ENCODE measurements around the gene POMZP3. TPM values are rescaled to one million over a fixed set of nuclear protein-coding genes. Genes with fewer than 3 reads are reported as not detected.
A peak's percentile ranks its signal among the peaks of the same experiment; 100 is the strongest.
"Not testable (repeated sequence)": the region's sequence is repeated elsewhere in the genome, so short reads cannot be mapped to it uniquely, and the experiment has no call there.

Gene POMZP3
- total RNA-seq, 1 donor from 2014 or later, result 2.3 TPM

GRCh38 chr7:76588586-76588985, 38.5 kb downstream of the POMZP3 start:
- not testable (repeated sequence) for DNase-seq (ENCODE audit: low read depth, low spot score)

- not testable (repeated sequence) for DNase-seq (ENCODE audit: low read depth, low spot score)
Measured at GRCh38 chr7:76586585-76587315, 40.3 kb downstream of the POMZP3 start.

- peak; percentile 68 for DNase-seq (ENCODE audit: low read depth, low spot score)
Measured at GRCh38 chr7:76583636-76584281, 43.3 kb downstream of the POMZP3 start.

GRCh38 chr7:76582848-76583631, 44.0 kb downstream of the POMZP3 start:
- DNase-seq (ENCODE audit: low read depth, low spot score), result peak; percentile 50

- DNase-seq (ENCODE audit: low read depth, low spot score), result not testable (repeated sequence)
Measured at GRCh38 chr7:76575919-76576655, 51.0 kb downstream of the POMZP3 start.

- DNase-seq (ENCODE audit: low read depth, low spot score), result not testable (repeated sequence)
Measured at GRCh38 chr7:76575431-76575830, 51.6 kb downstream of the POMZP3 start.

- not testable (repeated sequence) for DNase-seq (ENCODE audit: low read depth, low spot score)
Measured at GRCh38 chr7:76572296-76572695, 54.8 kb downstream of the POMZP3 start.

- not testable (repeated sequence) for DNase-seq (ENCODE audit: low read depth, low spot score)
Measured at GRCh38 chr7:76570324-76570775, 56.7 kb downstream of the POMZP3 start.

- DNase-seq (ENCODE audit: low read depth, low spot score), result peak; percentile 43
Measured at GRCh38 chr7:76568742-76569141, 58.3 kb downstream of the POMZP3 start.

GRCh38 chr7:76567753-76568152, 59.3 kb downstream of the POMZP3 start:
- not testable (repeated sequence) for DNase-seq (ENCODE audit: low read depth, low spot score)

- not testable (repeated sequence) for DNase-seq (ENCODE audit: low read depth, low spot score)
Measured at GRCh38 chr7:76567311-76567710, 59.8 kb downstream of the POMZP3 start.

- not testable (repeated sequence) for DNase-seq (ENCODE audit: low read depth, low spot score)
Measured at GRCh38 chr7:76565001-76565400, 62.1 kb downstream of the POMZP3 start.

GRCh38 chr7:76561342-76561741, 65.7 kb downstream of the POMZP3 start:
- not testable (repeated sequence) for DNase-seq (ENCODE audit: low read depth, low spot score)

- not testable (repeated sequence) for DNase-seq (ENCODE audit: low read depth, low spot score)
Measured at GRCh38 chr7:76560157-76560556, 66.9 kb downstream of the POMZP3 start.

Other genes starting within 250 kb of the POMZP3 start
- 0.46 and 0.60 TPM in 2 replicates for gene SSC4D, start 217.6 kb downstream of the POMZP3 start, total RNA-seq
- 1.3 TPM in 2 replicates for gene ZP3, start 202.3 kb downstream of the POMZP3 start, total RNA-seq
- gene DTX2, start 165.6 kb downstream of the POMZP3 start, total RNA-seq, result 4.6 and 5.1 TPM in 2 replicates
- not detected in 2 replicates for gene UPK3B, start 116.7 kb downstream of the POMZP3 start, total RNA-seq
- gene SPDYE16, start 84.0 kb downstream of the POMZP3 start, total RNA-seq, result 0.28 TPM in 1 of 2 replicates, not detected in the other

Data from pulmonary artery endothelial cell (primary cell).